Gastrocnemius medialis (tissue), 4 donors: Measurements from ENCODE around the gene CASZ1. TPM values are rescaled to one million over a fixed set of nuclear protein-coding genes. Genes with fewer than 3 reads are reported as not detected.

Experiments
- ATAC-seq, 2 donors: fragments of 150-250 bp; one replicate each; pipeline ENCODE4 v1.9.1; 2016
- DNase-seq, 2 donors: peaks; one replicate each; pipeline ENCODE4 v3.0.0-alpha.2; 2019
- H3K27ac ChIP-seq, 4 donors: fragments of 200-600 bp; sonication (generic); 1 replicate in 1 of 4; 2 replicates in 3 of 4; pipeline ENCODE4 v1.5.1; 2016 to 2018; ENCODE audit warnings: mild to moderate bottlenecking in 2 of 4, moderate library complexity in 1 of 4
- H3K27me3 ChIP-seq, 3 donors: fragments of 200-600 bp; sonication (generic) in 2 of 3; 1 replicate in 1 of 3; 2 replicates in 2 of 3; pipeline versions ENCODE4 v1.5.1 to v1.6.0; 2016 to 2019; ENCODE audit warnings: mild to moderate bottlenecking in 1 of 3, moderate library complexity in 1 of 3
- H3K36me3 ChIP-seq, 2 donors: fragments of 200-600 bp; sonication (generic) in 1 of 2; one replicate each; pipeline ENCODE4 v1.5.1; 2017 to 2018
- H3K4me1 ChIP-seq, 2 donors: fragments of 200-600 bp; sonication (generic) in 1 of 2; one replicate each; pipeline ENCODE4 v1.5.1; 2016 to 2017; ENCODE audit warnings: mild to moderate bottlenecking in 2 of 2
- H3K4me3 ChIP-seq, 4 donors: fragments of 200-600 bp; sonication (generic) in 3 of 4; 1 replicate in 1 of 4; 2 replicates in 3 of 4; pipeline ENCODE4 v1.5.1; 2016 to 2019; ENCODE audit warnings: mild to moderate bottlenecking in 2 of 4
- H3K9me3 ChIP-seq, 3 donors: fragments of 200-600 bp; sonication (generic) in 2 of 3; 1 replicate in 1 of 3; 2 replicates in 2 of 3; pipeline ENCODE4 v1.5.1; 2016 to 2019
- POLR2A ChIP-seq, 2 donors: fragments of 450-650 bp; IDR thresholded peaks; one replicate each; pipeline ENCODE4 v1.6.1; 2017; ENCODE audit warnings: antibody characterized with exemption in 2 of 2, mild to moderate bottlenecking in 2 of 2, moderate library complexity in 2 of 2
- in situ Hi-C, 4 donors: fragments of 200-750 bp; cut with MboI; loops; one replicate each; pipeline versions ENCODE4 v1.15.0 to v1.8.0; 2017; ENCODE audit warnings: low sequenced_read_pairs in 4 of 4
- intact Hi-C: fragments of 100-400 bp; cut with DNase I; formaldehyde crosslinking; loops from one replicate; pipeline ENCODE4 v1.15.1; 2023; ENCODE audit warnings: low total_unique reads
- total RNA-seq, 4 donors: library from RNA; depleted of rRNA; stranded (reverse); fragments of >200 nt; gene quantifications; one replicate each; pipeline versions ENCODE4 v1.1.0 to v1.2.3, GENCODE V29; 2016
- TF ChIP-seq, protein P1 (sequence below), 5 experiments: fragments of 450-650 bp in 3 of 5; fragments of 200-600 bp in 2 of 5; sonication (generic) in 2 of 5; IDR thresholded peaks in 4 of 5; conservative IDR thresholded peaks in 1 of 5; 1 replicate in 4 of 5; 2 replicates in 1 of 5; pipeline ENCODE4 v1.5.1; 2016 to 2019; ENCODE audit warnings: antibody characterized with exemption in 5 of 5, mild to moderate bottlenecking in 3 of 5, moderate library complexity in 3 of 5

CASZ1 gene
- total RNA-seq, 4 donors from 2014 or later = 19.1 to 121 (median 80.6) TPM

DNA sequence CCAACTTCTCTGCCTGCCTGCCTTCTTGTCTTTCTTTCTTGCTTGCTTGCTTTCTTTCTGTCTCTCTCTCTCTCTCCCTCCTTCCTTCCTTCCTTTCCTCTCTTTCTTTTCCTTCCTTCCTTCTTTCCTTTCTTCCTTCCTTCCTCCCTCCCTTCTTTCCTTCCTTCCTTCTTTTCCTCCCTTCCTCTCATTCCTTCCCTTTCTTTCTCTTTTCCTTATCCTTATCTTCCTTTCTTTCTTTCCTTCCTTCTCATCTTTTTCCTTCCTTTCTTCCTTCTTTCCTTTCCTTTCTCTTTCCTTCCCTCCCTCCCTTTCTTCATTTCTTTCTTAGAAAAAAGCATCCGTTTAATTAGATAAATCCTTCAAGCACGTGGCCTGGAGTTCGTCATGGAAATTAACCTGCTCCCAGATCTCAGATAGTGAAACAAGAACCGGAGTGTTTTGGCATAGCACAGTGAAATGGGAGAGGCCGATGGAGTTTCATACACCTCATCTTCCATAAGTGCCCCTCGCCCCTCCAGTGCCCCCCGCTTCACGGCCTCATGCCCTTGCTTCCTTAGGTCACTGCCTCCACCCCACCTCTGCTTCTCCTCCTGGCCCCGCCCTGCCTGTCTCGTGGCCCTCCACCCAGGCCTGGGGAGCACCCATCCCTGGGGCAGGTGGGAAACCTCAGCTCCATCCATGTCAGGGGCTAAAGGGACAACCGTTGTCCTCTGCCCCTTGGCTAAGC lies 11.3 kb downstream of the CASZ1 start:
- H3K4me3 ChIP-seq = no peak overlapping the region
- H3K27ac ChIP-seq = peak overlapping the region in 2 of 4 donors; percentile 3 to 42
- no peaks in the 10 kb centered on the region for H3K9me3 ChIP-seq
- TF ChIP-seq, protein P1, sequence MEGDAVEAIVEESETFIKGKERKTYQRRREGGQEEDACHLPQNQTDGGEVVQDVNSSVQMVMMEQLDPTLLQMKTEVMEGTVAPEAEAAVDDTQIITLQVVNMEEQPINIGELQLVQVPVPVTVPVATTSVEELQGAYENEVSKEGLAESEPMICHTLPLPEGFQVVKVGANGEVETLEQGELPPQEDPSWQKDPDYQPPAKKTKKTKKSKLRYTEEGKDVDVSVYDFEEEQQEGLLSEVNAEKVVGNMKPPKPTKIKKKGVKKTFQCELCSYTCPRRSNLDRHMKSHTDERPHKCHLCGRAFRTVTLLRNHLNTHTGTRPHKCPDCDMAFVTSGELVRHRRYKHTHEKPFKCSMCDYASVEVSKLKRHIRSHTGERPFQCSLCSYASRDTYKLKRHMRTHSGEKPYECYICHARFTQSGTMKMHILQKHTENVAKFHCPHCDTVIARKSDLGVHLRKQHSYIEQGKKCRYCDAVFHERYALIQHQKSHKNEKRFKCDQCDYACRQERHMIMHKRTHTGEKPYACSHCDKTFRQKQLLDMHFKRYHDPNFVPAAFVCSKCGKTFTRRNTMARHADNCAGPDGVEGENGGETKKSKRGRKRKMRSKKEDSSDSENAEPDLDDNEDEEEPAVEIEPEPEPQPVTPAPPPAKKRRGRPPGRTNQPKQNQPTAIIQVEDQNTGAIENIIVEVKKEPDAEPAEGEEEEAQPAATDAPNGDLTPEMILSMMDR (IDR thresholded peaks at IDR 0.05 in 4 of 5, conservative IDR thresholded peaks at IDR 0.05 in 1 of 5) = no peak
- no peak for TF ChIP-seq POLR2A (IDR thresholded peaks at IDR 0.05)
- DNase-seq (no peak), ATAC-seq (no peak)
- H3K4me1 ChIP-seq = peaks cover 72 to 74% of the 10 kb centered on the region in 2 donors
- in situ Hi-C loops = loop anchor here in 2 of 4 donors (25.0 kb wide), 1 partner anchor 98 kb away; no protein-coding TSS in a partner anchor
- H3K36me3 ChIP-seq = no peaks in the 10 kb centered on the region
- no peaks in the 10 kb centered on the region for H3K27me3 ChIP-seq
- intact Hi-C loops = no loop called here

DNA sequence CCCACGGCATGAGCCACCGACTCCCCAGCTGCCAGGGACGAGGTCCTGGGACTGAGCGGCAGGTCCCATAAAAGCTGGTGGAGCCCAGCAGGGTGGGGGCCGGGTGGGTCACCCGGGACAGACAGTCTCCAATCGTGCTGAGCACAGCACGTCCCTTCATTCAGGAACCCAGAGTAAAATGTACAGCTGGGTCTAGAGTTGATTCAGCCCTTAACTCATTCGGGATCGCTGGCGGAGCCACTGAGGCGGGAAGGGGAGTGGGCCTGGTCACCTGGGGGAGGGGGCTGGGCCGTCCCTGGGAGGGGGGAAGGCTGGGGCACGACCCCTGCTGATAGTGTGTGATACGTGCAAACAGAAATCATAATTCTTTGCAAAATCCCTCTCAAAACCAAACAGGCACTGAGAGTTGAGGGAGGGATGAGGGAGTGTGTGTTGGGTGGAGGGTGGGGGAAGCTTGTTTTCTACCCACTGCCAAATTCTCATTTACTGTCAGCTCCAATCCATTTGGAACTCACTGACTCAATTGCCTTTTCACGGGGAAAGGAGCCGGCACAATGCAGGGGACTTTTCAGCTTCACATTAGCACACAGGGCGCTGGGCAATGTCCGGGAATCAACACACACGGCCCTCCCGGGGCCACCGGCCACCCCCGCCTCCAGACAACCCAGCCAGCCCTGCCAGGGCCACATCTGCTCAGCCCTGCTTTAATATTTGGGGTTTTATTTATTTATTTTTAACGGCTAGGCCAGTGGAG lies 13.8 kb downstream of the CASZ1 start:
- no peak for TF ChIP-seq POLR2A (IDR thresholded peaks at IDR 0.05)
- TF ChIP-seq, protein P1 (IDR thresholded peaks at IDR 0.05 in 4 of 5, conservative IDR thresholded peaks at IDR 0.05 in 1 of 5) = no peak
- intact Hi-C loops = no loop called here
- Histone ChIP-seq H3K27ac (peak overlapping the region; percentile 73 to 85 (median 80)), H3K9me3 (no peaks in the 10 kb centered on the region), H3K4me1 (peaks cover 71 to 72% of the 10 kb centered on the region in 2 donors), H3K27me3 (no peaks in the 10 kb centered on the region), H3K4me3 (no peak overlapping the region), H3K36me3 (no peaks in the 10 kb centered on the region)
- DNase-seq (no peak), ATAC-seq (no peak)
- in situ Hi-C loops = loop anchor here in 2 of 4 donors (25.0 kb wide), 1 partner anchor 95 kb away; no protein-coding TSS in a partner anchor

DNA sequence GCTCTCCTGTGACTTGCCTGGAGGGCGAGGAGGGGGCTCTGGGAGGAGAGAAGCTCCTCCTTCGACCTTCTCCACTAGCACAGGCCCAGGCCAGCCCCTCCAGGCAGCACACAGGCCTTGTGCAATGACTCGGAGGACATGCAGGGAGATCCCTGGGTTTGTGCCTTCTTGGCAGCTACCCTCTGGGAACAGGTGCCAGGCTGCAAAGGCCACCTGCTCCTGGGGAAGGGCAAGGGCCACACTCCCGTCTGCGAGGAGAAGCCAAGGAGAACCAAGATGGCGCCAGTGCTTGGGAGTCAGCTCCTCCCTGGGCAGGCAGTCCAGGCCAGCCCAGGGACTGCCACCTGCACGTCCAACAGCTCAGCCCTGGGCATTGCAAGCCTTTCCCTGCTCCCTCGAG lies 15.3 kb downstream of the CASZ1 start:
- Histone ChIP-seq H3K4me3 (no peak overlapping the region), H3K27me3 (no peaks in the 10 kb centered on the region), H3K36me3 (no peaks in the 10 kb centered on the region), H3K27ac (peak overlapping the region; percentile 73 to 85 (median 80)), H3K4me1 (peaks cover 66 to 71% of the 10 kb centered on the region in 2 donors), H3K9me3 (no peaks in the 10 kb centered on the region)
- intact Hi-C loops (loop anchor here (2.0 kb wide), 1 partner anchor 56 kb away; no protein-coding TSS in a partner anchor), in situ Hi-C loops (loop anchor here in 2 of 4 donors (25.0 kb wide), 1 partner anchor 94 kb away; no protein-coding TSS in a partner anchor)
- DNase-seq (peak; percentile 82 to 97), ATAC-seq (peak; percentile 96 to 97)
- TF ChIP-seq, protein P1 (IDR thresholded peaks at IDR 0.05 in 4 of 5, conservative IDR thresholded peaks at IDR 0.05 in 1 of 5) = no peak
- no peak for TF ChIP-seq POLR2A (IDR thresholded peaks at IDR 0.05)

DNA sequence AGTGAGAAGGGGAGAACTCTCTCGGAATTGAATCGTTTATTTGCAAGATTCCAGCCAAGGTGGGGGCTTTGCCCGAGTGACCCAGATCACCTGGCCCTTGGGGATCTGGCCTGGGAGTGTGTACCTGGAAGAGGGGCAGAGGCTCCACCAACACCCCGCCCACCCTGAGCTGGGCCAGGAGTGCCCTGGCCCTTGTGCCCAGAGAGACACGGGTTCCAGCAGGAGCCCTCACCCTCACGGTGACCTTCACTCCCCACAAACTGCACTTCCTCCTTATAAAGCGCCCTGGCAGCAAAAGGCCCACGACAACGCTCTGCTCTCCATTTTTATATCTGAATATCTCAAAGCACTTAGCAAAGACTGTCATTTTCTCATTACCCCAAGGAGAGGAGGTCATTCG lies 16.6 kb downstream of the CASZ1 start:
- in situ Hi-C loops = loop anchor here in 2 of 4 donors (25.0 kb wide), 1 partner anchor 93 kb away; no protein-coding TSS in a partner anchor
- no peaks in the 10 kb centered on the region for H3K27me3 ChIP-seq
- intact Hi-C loops = loop anchor here (2.0 kb wide), 1 partner anchor 55 kb away; no protein-coding TSS in a partner anchor
- no peaks in the 10 kb centered on the region for H3K36me3 ChIP-seq
- DNase-seq = no peak
- no peak for ATAC-seq
- no peaks in the 10 kb centered on the region for H3K9me3 ChIP-seq
- peak overlapping the region in 2 of 4 donors; percentile 28 to 73 for H3K27ac ChIP-seq
- no peak overlapping the region for H3K4me3 ChIP-seq
- TF ChIP-seq, protein P1 (IDR thresholded peaks at IDR 0.05 in 4 of 5, conservative IDR thresholded peaks at IDR 0.05 in 1 of 5) = no peak
- TF ChIP-seq POLR2A (IDR thresholded peaks at IDR 0.05) = no peak
- H3K4me1 ChIP-seq = peaks cover 66 to 73% of the 10 kb centered on the region in 2 donors
